Upper lobe of right lung (tissue), 1 donor: ENCODE measurements around the gene QRICH1. TPM values are rescaled to one million over a fixed set of nuclear protein-coding genes. Genes with fewer than 3 reads are reported as not detected.
A peak's percentile ranks its signal among the peaks of the same experiment; 100 is the strongest.

ENCODE experiments used
- ATAC-seq: fragments of 200-7000 bp; cut with Tn5 transposase; one replicate; pipeline ENCODE4 v1.9.1; 2020; ENCODE audit warnings: mild to moderate bottlenecking, moderate library complexity
- DNase-seq: peaks from one replicate; pipeline ENCODE4 v3.0.0-alpha.2; 2020
- H3K27ac ChIP-seq: fragments of 200-600 bp; one replicate; pipeline ENCODE4 v1.8.0; 2022
- H3K27me3 ChIP-seq: fragments of 200-600 bp; one replicate; pipeline ENCODE4 v1.8.0; 2022; ENCODE audit warnings: mild to moderate bottlenecking
- H3K36me3 ChIP-seq: fragments of 200-600 bp; one replicate; pipeline ENCODE4 v1.8.0; 2022
- H3K4me1 ChIP-seq: fragments of 200-600 bp; one replicate; pipeline ENCODE4 v1.8.0; 2022
- H3K4me3 ChIP-seq: fragments of 200-600 bp; one replicate; pipeline ENCODE4 v1.8.0; 2022; ENCODE audit warnings: mild to moderate bottlenecking
- H3K9me3 ChIP-seq: fragments of 200-600 bp; one replicate; pipeline ENCODE4 v1.8.0; 2022
- CTCF ChIP-seq: fragments of 200-600 bp; IDR thresholded peaks from one replicate; pipeline ENCODE4 v1.8.0; 2022; ENCODE audit warnings: antibody characterized with exemption
- intact Hi-C: fragments of 100-400 bp; cut with DNase I; formaldehyde crosslinking; loops from one replicate; pipeline ENCODE4 v1.11.0; 2022
- microRNA-seq: library from miRNA; unstranded; fragments of <30 nt; microRNA quantifications from one replicate; pipeline ENCODE4 v1.2.0, GENCODE V29; 2020; ENCODE audit warnings: borderline microRNAs expressed
- total RNA-seq: library from RNA; stranded (reverse); fragmentation: NEBNext Ultra II Directional; extraction: Animal tissue kit (Norgen Biotek cat#: 25700); gene quantifications from one replicate; pipeline ENCODE4 v1.2.1, GENCODE V29; 2021
- donor health status: DM: no; HTN: yes; CAD: no; lungs with severe emphysema.

The QRICH1 gene
- total RNA-seq, 1 donor from 2014 or later, result 83.9 TPM

- H3K36me3 ChIP-seq, result peaks cover 86% of the 10 kb centered on the region
- intact Hi-C loops, result no loop called here
- no peaks in the 10 kb centered on the region for H3K27me3 ChIP-seq
- H3K27ac ChIP-seq, result no peak overlapping the region
- H3K4me1 ChIP-seq, result no peaks in the 10 kb centered on the region
- H3K4me3 ChIP-seq, result no peak overlapping the region
- H3K9me3 ChIP-seq, result no peaks in the 10 kb centered on the region
- ATAC-seq, result no peak
- no peak for TF ChIP-seq CTCF
- no peak for DNase-seq
Observed at GRCh38 chr3:48982016-48982415, 111.9 kb downstream of the QRICH1 start.

GRCh38 chr3:48980295-48980694 lies 113.6 kb downstream of the QRICH1 start:
- Histone ChIP-seq H3K9me3 (no peaks in the 10 kb centered on the region), H3K27me3 (no peaks in the 10 kb centered on the region), H3K36me3 (peaks cover 94% of the 10 kb centered on the region), H3K4me1 (no peaks in the 10 kb centered on the region), H3K27ac (no peak overlapping the region), H3K4me3 (no peak overlapping the region)
- ATAC-seq (no peak), DNase-seq (no peak)
- no peak for TF ChIP-seq CTCF
- intact Hi-C loops, result no loop called here

Small RNA genes within 50 kb of the gene (microRNA-seq; reads per million reads assigned to microRNA genes)
- 8,067 reads per million, percentile 95 among the genes with 10 or more reads in this experiment for gene MIR191
- 814 reads per million, percentile 84 among the genes with 10 or more reads in this experiment for gene MIR425
- gene MIR6890, result not detected

Other genes starting within 250 kb of the QRICH1 start
- 47.6 TPM for gene PRKAR2A, start 246.2 kb downstream of the QRICH1 start, total RNA-seq
- gene SLC25A20, start 195.2 kb downstream of the QRICH1 start, total RNA-seq, result 26.0 TPM
- gene ARIH2, start 175.2 kb downstream of the QRICH1 start, total RNA-seq, result 88.1 TPM
- gene P4HTM, start 103.8 kb downstream of the QRICH1 start, total RNA-seq, result 38.0 TPM
- 172 TPM for gene WDR6, start 86.7 kb downstream of the QRICH1 start, total RNA-seq
- gene DALRD3, start 75.5 kb downstream of the QRICH1 start, total RNA-seq, result 19.0 TPM
- gene NDUFAF3, start 72.0 kb downstream of the QRICH1 start, total RNA-seq, result 77.6 TPM
- 107 TPM for gene IMPDH2, start 64.7 kb downstream of the QRICH1 start, total RNA-seq
- 172 TPM for gene QARS1, start 10.7 kb upstream of the QRICH1 start, total RNA-seq
- gene USP19, start 26.8 kb upstream of the QRICH1 start, total RNA-seq, result 63.9 TPM
- 489 TPM for gene LAMB2, start 39.0 kb upstream of the QRICH1 start, total RNA-seq
- gene CCDC71, start 72.3 kb upstream of the QRICH1 start, total RNA-seq, result 22.1 TPM
- 22.4 TPM for gene KLHDC8B, start 77.5 kb upstream of the QRICH1 start, total RNA-seq
- gene C3orf62, start 183.2 kb upstream of the QRICH1 start, total RNA-seq, result 6.8 TPM
- 69.6 TPM for gene USP4, start 246.0 kb upstream of the QRICH1 start, total RNA-seq